ENCODE results near the gene SH2D1B. TPM values are rescaled to one million over a fixed set of nuclear protein-coding genes. Genes with fewer than 3 reads are reported as not detected.

Gene SH2D1B
- total and polyA plus RNA-seq, 2 donors (not counting 3 experiments of a cell fraction or from before 2014, with no cell fraction given), result not detected

DNA sequence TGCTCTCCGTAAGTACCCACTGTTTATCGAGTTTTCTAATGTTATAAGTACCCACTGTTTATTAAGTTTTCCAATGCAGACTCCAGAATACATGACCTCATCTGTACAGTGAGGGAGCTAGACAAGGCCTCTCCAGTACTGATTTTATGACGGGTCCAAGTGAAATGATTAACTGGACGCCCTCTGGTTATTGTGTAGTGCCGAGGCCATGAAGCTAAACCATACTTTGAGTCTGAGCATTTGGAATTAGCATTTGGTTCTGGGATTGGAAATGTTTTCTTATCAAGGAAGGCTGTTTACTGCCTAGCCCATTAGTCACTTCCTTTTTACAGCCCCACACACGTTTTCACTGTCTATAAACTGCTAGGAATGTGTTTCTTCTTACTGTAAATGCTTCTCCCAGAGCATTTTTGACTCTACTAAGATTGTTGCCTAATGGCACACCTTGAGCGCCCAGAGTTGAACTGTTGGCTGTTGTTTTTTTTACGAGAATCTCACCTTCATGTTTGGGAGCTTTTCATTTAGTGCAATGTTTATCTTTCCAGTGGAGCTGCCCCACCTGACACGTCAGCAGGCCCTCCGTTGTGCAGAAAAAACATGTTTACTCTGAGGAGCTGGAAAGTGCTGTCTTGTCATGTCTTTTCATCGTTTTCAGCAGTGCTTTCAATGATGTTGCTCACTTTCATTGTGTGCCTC lies 62.2 kb downstream of the SH2D1B start:
- peak; percentile 95 for TF ChIP-seq JUN (IDR thresholded peaks at IDR 0.05; ENCODE audit: borderline replicate concordance, insufficient read depth, insufficient read length, low read depth)
- peak; percentile 66 for TF ChIP-seq GATA2 (IDR thresholded peaks at IDR 0.05; ENCODE audit: insufficient read depth, insufficient read length, low read depth, low read length)
- TF ChIP-seq MYC (IDR thresholded peaks at IDR 0.05; ENCODE audit: low read depth, low read length), result no peak
- TF ChIP-seq EZH2 (IDR thresholded peaks at IDR 0.05; ENCODE audit: borderline replicate concordance, low read depth, low read length, severe bottlenecking), result no peak
- TF ChIP-seq, protein P1, sequence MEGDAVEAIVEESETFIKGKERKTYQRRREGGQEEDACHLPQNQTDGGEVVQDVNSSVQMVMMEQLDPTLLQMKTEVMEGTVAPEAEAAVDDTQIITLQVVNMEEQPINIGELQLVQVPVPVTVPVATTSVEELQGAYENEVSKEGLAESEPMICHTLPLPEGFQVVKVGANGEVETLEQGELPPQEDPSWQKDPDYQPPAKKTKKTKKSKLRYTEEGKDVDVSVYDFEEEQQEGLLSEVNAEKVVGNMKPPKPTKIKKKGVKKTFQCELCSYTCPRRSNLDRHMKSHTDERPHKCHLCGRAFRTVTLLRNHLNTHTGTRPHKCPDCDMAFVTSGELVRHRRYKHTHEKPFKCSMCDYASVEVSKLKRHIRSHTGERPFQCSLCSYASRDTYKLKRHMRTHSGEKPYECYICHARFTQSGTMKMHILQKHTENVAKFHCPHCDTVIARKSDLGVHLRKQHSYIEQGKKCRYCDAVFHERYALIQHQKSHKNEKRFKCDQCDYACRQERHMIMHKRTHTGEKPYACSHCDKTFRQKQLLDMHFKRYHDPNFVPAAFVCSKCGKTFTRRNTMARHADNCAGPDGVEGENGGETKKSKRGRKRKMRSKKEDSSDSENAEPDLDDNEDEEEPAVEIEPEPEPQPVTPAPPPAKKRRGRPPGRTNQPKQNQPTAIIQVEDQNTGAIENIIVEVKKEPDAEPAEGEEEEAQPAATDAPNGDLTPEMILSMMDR (IDR thresholded peaks at IDR 0.05; ENCODE audit: extremely low read depth in 1 of 2, insufficient read depth in 1 of 2, low read depth in 1 of 2, low read length in 2 of 2), result no peak
- peak; percentile 81 for TF ChIP-seq FOS (IDR thresholded peaks at IDR 0.05; ENCODE audit: borderline replicate concordance, insufficient read depth, low read length)
- TF ChIP-seq POLR2A (IDR thresholded peaks at IDR 0.05; ENCODE audit: low read depth, low read length), result peak; percentile 47
- peak; percentile 56 for TF ChIP-seq POLR2AphosphoS5 (IDR thresholded peaks at IDR 0.05; ENCODE audit: insufficient read depth, low read depth, low read length)
- peak overlapping the region; percentile 93 for H3K27ac ChIP-seq (ENCODE audit: insufficient read depth, low read depth, low read length)
- H3K27me3 ChIP-seq (ENCODE audit: control insufficient read depth in 2 of 2, insufficient read depth in 2 of 2, low read length in 2 of 2), result no peaks in the 10 kb centered on the region
- H4K20me1 ChIP-seq (replicated peaks; ENCODE audit: control insufficient read depth, extremely low read depth, insufficient read depth, low read length), result no peaks in the 10 kb centered on the region
- POLR2A ChIA-PET, result no interaction called here
- H3K36me3 ChIP-seq (ENCODE audit: control insufficient read depth in 2 of 2, extremely low read depth in 1 of 2, insufficient read depth in 2 of 2, low read length in 2 of 2), result no peaks in the 10 kb centered on the region
- dilution Hi-C loops (cut with MboI; ENCODE audit: extremely low pct_ligation_motif_present, low sequenced_read_pairs) (no loop called here), intact Hi-C loops (cut with micrococcal nuclease) (loop anchor here (1.0 to 5.0 kb wide), 3 partner anchors 47 to 293 kb away; no protein-coding TSS in a partner anchor)
- peak overlapping the region; percentile 53 for H2AFZ ChIP-seq (ENCODE audit: low read depth, low read length)
- peak overlapping the region; percentile 55 for H3K9ac ChIP-seq (replicated peaks; ENCODE audit: extremely low read depth, insufficient read depth, low read length)
- no peak overlapping the region for H3K4me3 ChIP-seq (replicated peaks in 1 of 3; ENCODE audit: insufficient read depth in 1 of 3, low read depth in 1 of 3, low read length in 3 of 3)
- H3K4me1 ChIP-seq (ENCODE audit: control insufficient read depth, extremely low read depth, insufficient read depth, low read length), result peaks cover 28% of the 10 kb centered on the region
- CTCF ChIA-PET, result interaction anchor here (0.7 to 1.2 kb wide), 6 partner anchors 8 to 294 kb away, joined by 3 to 6 read pairs (median 3); no protein-coding TSS in a partner anchor
- peak; percentile 95 for DNase-seq (ENCODE audit: low read depth, low spot score)
- TSS peak; percentile 65 for BruUV-seq (replicated peaks)
- peak overlapping the region; percentile 84 for H3K4me2 ChIP-seq (ENCODE audit: insufficient read depth, low read length)
- no peaks in the 10 kb centered on the region for H3K9me1 ChIP-seq (replicated peaks; ENCODE audit: control insufficient read depth, extremely low read depth, insufficient read depth, low read length)
- H3K79me2 ChIP-seq (ENCODE audit: control insufficient read depth, insufficient read depth, low read length), result no peaks in the 10 kb centered on the region
- peak; percentile 92 for FAIRE-seq
- H3K9me3 ChIP-seq (replicated peaks; ENCODE audit: control insufficient read depth, insufficient read depth, low read length), result no peaks in the 10 kb centered on the region
